ENCODE measurements around the gene RIMBP2. TPM values are rescaled to one million over a fixed set of nuclear protein-coding genes. Genes with fewer than 3 reads are reported as not detected.

Gene RIMBP2
- total and polyA plus RNA-seq, 2 donors (not counting 1 experiment from before 2014, with no cell fraction given), result 0.17 TPM; not detected in 1

DNA sequence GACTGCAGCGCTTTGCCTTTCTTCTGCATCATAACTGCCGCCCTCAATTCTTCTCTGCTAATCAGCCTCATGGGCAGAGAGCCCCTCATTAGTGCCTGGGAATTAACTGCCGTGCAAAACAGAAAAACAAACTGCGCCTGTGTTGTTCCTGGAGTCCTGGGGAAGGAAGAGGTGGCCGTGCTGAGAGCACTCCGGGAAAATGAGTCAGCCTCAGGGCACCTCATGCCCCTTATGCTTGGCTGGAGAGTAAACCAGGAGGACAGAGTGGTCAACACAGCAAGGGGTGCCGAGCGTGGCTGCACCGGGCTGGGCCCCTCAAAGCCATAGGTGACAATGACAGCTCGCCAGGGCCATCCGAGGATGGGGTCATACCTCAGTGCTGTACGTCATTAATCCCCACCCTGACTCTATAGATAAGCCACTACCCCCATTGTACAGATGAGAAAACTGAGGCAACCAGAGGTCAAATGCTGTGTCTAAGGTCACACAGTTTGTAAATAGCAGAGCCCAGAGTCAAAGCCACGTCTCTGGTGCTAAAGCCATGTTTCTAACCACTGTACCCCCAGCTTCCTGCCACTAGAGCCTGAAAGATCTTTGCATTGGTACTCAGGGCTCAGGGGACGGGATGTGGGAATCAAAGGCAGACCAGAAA lies 74.4 kb downstream of the RIMBP2 start:
- no peak for DNase-seq (ENCODE audit: low read depth in 2 of 2)
- H3K4me2 ChIP-seq (ENCODE audit: extremely low read depth, insufficient read depth, low read length), result no peak overlapping the region
- no peak overlapping the region for H3K27ac ChIP-seq (ENCODE audit: insufficient read depth, low read length)
- no peak for TF ChIP-seq EZH2 (IDR thresholded peaks at IDR 0.05; ENCODE audit: low read length, missing control alignments)
- TF ChIP-seq, protein P1, sequence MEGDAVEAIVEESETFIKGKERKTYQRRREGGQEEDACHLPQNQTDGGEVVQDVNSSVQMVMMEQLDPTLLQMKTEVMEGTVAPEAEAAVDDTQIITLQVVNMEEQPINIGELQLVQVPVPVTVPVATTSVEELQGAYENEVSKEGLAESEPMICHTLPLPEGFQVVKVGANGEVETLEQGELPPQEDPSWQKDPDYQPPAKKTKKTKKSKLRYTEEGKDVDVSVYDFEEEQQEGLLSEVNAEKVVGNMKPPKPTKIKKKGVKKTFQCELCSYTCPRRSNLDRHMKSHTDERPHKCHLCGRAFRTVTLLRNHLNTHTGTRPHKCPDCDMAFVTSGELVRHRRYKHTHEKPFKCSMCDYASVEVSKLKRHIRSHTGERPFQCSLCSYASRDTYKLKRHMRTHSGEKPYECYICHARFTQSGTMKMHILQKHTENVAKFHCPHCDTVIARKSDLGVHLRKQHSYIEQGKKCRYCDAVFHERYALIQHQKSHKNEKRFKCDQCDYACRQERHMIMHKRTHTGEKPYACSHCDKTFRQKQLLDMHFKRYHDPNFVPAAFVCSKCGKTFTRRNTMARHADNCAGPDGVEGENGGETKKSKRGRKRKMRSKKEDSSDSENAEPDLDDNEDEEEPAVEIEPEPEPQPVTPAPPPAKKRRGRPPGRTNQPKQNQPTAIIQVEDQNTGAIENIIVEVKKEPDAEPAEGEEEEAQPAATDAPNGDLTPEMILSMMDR (conservative IDR thresholded peaks at IDR 0.05 in 1 of 2, IDR thresholded peaks at IDR 0.05 in 1 of 2; ENCODE audit: low read depth in 1 of 2, low read length in 2 of 2), result no peak
- no peaks in the 10 kb centered on the region for H3K4me1 ChIP-seq (ENCODE audit: control insufficient read depth, extremely low read depth, insufficient read depth, low read length)
- H4K20me1 ChIP-seq (ENCODE audit: control insufficient read depth, extremely low read depth, insufficient read depth, low read length), result no peaks in the 10 kb centered on the region
- H3K9ac ChIP-seq (ENCODE audit: insufficient read depth, low read length), result no peak overlapping the region
- H3K36me3 ChIP-seq (ENCODE audit: control insufficient read depth, insufficient read depth, low read length), result no peaks in the 10 kb centered on the region
- H3K9me3 ChIP-seq (ENCODE audit: control insufficient read depth, insufficient read depth, low read depth, low read length), result no peaks in the 10 kb centered on the region
- no peak overlapping the region for H2AFZ ChIP-seq (ENCODE audit: low read length)
- H3K4me3 ChIP-seq (replicated peaks in 1 of 4; ENCODE audit: control extremely low read depth in 1 of 4, insufficient read depth in 1 of 4, low read depth in 3 of 4, low read length in 4 of 4), result no peak overlapping the region
- no peaks in the 10 kb centered on the region for H3K27me3 ChIP-seq (ENCODE audit: control insufficient read depth, insufficient read depth, low read length)
- H3K79me2 ChIP-seq (ENCODE audit: control insufficient read depth, insufficient read depth, low read length), result no peaks in the 10 kb centered on the region

DNA sequence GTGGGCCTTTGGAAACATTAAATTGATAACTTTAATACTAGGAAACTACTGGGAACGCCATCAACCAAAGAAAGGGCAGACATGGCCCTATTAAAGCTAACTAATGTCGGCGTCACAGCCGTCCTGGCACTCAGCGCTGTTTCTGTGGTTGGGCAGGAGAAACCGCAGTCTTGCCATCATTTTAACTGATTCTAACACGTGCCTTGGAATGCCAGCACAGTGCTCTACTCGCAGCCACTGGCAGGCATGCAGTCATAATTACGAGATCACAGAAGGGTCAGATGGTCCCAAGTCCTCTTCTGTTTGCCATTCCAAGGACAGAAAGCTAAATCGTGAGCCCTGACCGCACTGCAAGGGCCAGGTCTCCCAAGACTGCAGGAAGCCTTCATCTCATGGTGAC lies 75.2 kb downstream of the RIMBP2 start:
- no peak overlapping the region for H3K9ac ChIP-seq (ENCODE audit: insufficient read depth, low read length)
- no peak for DNase-seq (ENCODE audit: low read depth in 2 of 2)
- no peak overlapping the region for H3K4me2 ChIP-seq (ENCODE audit: extremely low read depth, insufficient read depth, low read length)
- no peaks in the 10 kb centered on the region for H3K4me1 ChIP-seq (ENCODE audit: control insufficient read depth, extremely low read depth, insufficient read depth, low read length)
- no peak overlapping the region for H2AFZ ChIP-seq (ENCODE audit: low read length)
- no peaks in the 10 kb centered on the region for H3K27me3 ChIP-seq (ENCODE audit: control insufficient read depth, insufficient read depth, low read length)
- H4K20me1 ChIP-seq (ENCODE audit: control insufficient read depth, extremely low read depth, insufficient read depth, low read length), result no peaks in the 10 kb centered on the region
- no peaks in the 10 kb centered on the region for H3K9me3 ChIP-seq (ENCODE audit: control insufficient read depth, insufficient read depth, low read depth, low read length)
- H3K36me3 ChIP-seq (ENCODE audit: control insufficient read depth, insufficient read depth, low read length), result no peaks in the 10 kb centered on the region
- no peak overlapping the region for H3K4me3 ChIP-seq (replicated peaks in 1 of 4; ENCODE audit: control extremely low read depth in 1 of 4, insufficient read depth in 1 of 4, low read depth in 3 of 4, low read length in 4 of 4)
- H3K79me2 ChIP-seq (ENCODE audit: control insufficient read depth, insufficient read depth, low read length), result no peaks in the 10 kb centered on the region
- TF ChIP-seq, protein P1 (conservative IDR thresholded peaks at IDR 0.05 in 1 of 2, IDR thresholded peaks at IDR 0.05 in 1 of 2; ENCODE audit: low read depth in 1 of 2, low read length in 2 of 2), result no peak
- TF ChIP-seq EZH2 (IDR thresholded peaks at IDR 0.05; ENCODE audit: low read length, missing control alignments), result no peak
- no peak overlapping the region for H3K27ac ChIP-seq (ENCODE audit: insufficient read depth, low read length)

- H3K27me3 ChIP-seq (ENCODE audit: control insufficient read depth, insufficient read depth, low read length), result no peaks in the 10 kb centered on the region
- H3K4me1 ChIP-seq (ENCODE audit: control insufficient read depth, extremely low read depth, insufficient read depth, low read length), result no peaks in the 10 kb centered on the region
- no peak overlapping the region for H3K27ac ChIP-seq (ENCODE audit: insufficient read depth, low read length)
- no peaks in the 10 kb centered on the region for H4K20me1 ChIP-seq (ENCODE audit: control insufficient read depth, extremely low read depth, insufficient read depth, low read length)
- TF ChIP-seq EZH2 (IDR thresholded peaks at IDR 0.05; ENCODE audit: low read length, missing control alignments), result no peak
- TF ChIP-seq, protein P1 (conservative IDR thresholded peaks at IDR 0.05 in 1 of 2, IDR thresholded peaks at IDR 0.05 in 1 of 2; ENCODE audit: low read depth in 1 of 2, low read length in 2 of 2), result no peak
- no peaks in the 10 kb centered on the region for H3K36me3 ChIP-seq (ENCODE audit: control insufficient read depth, insufficient read depth, low read length)
- H3K4me3 ChIP-seq (replicated peaks in 1 of 4; ENCODE audit: control extremely low read depth in 1 of 4, insufficient read depth in 1 of 4, low read depth in 3 of 4, low read length in 4 of 4), result no peak overlapping the region
- H3K79me2 ChIP-seq (ENCODE audit: control insufficient read depth, insufficient read depth, low read length), result no peaks in the 10 kb centered on the region
- H3K9me3 ChIP-seq (ENCODE audit: control insufficient read depth, insufficient read depth, low read depth, low read length), result no peaks in the 10 kb centered on the region
- no peak overlapping the region for H3K9ac ChIP-seq (ENCODE audit: insufficient read depth, low read length)
- no peak overlapping the region for H3K4me2 ChIP-seq (ENCODE audit: extremely low read depth, insufficient read depth, low read length)
- H2AFZ ChIP-seq (ENCODE audit: low read length), result no peak overlapping the region
- no peak for DNase-seq (ENCODE audit: low read depth in 2 of 2)
Measured at GRCh38 chr12:130640496-130640895, 75.6 kb downstream of the RIMBP2 start.

Data from fibroblast of lung (primary cell).